GM04504 (cell line): ENCODE data around the gene CLIP3.
"Not testable (repeated sequence)": the region's sequence is repeated elsewhere in the genome, so short reads cannot be mapped to it uniquely, and the experiment has no call there.

Experiments used
- DNase-seq: peaks from one replicate; pipeline ENCODE4 v3.0.0-alpha.2; 2012; ENCODE audit warnings: low read depth

Gene CLIP3

DNA sequence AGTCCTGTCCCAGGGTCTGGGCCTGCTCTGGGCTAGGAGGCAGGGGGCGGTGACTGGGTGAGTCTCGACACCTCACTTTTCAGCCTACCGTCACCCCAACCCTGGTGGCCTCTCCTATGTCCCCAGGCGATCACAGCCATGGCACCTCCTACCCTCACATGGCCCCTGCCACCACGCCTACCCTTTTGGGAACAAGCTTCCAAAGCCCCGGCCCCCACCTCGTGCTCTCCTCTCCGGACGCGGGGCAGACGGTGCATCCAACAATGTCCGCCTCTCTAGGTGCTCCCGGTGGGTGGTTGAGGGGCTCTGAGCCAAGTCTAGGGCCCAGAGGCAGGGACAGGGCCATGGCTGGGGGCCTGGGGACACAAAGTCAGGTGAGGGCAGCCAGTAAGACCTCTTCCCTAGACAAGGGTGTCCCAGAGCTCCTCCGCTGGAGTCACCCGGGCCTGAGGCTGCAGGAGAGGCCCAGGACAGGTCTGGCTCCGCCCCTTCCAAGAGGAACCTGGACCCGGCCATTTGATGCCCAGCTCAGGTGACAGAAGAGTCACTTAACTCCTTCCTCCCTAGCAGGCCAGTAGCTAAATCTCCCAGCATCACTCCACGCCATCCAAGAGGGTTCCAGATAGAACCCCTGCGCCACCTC lies 24.2 kb downstream of the CLIP3 start, which contains the start of gene SYNE4:
SYNE4 (minus strand) TSS at position 478 of the 643 bp plus-strand sequence; CDS start at position 346, 132 bp downstream.
- DNase-seq = no peak

DNA sequence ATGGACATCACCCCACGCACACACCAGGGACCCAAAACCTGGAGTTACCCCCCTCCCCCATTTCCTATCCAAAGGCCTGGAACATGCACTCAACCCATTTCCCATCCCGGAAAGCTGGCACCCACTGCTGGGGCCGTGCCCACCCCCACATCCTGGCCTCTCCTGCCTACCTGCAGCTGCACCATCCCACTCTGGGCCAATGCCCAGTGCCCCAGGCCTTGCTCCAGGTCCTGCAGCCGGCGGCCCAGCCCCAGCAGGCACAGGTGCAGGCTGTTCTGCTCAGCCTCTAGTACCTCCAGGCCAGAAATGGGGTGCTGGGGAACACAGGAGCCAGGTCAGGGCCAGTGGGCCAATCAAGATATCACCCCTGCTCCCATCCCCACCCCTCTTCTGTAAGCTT lies 25.7 kb downstream of the CLIP3 start:
- DNase-seq = no peak

DNA sequence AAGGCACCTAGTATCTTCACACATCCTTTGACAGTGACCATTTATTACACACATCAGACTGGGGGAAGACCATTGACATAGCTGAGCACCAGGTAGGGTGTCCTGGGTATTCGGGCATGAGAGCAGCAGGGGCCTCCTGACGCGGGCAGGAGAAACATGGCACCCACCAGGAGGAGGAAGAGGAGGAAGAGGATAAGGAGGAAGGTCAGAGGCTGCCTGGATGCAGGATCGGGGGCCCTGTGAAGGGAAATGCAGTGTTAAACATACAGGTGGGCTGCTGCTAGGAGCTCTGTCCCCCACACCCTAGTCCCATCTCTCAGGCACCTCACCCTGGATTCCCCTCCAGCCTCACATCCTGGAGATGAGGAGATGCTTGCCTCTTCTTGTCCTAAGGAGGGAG lies 29.4 kb downstream of the CLIP3 start:
- no peak for DNase-seq

DNA sequence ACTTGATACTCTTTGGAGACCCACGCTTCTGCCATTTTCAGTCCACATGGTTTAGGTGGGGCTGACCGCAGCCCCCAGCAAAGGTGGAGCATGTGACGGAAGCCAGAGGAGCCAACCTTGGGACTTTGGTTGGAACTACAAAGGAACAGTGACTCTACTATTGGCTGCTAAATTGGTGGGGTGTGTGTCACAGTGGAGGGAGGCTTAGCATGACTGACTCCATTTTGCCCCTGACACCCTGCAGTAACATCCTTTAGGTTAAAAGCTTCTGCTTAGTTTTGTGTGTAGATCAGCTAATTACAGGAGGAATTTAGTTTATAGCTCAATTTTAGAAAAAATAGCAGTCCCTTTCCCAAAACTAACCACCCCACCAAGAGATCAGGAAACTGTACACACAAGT lies 31.1 kb downstream of the CLIP3 start:
- DNase-seq = no peak

DNA sequence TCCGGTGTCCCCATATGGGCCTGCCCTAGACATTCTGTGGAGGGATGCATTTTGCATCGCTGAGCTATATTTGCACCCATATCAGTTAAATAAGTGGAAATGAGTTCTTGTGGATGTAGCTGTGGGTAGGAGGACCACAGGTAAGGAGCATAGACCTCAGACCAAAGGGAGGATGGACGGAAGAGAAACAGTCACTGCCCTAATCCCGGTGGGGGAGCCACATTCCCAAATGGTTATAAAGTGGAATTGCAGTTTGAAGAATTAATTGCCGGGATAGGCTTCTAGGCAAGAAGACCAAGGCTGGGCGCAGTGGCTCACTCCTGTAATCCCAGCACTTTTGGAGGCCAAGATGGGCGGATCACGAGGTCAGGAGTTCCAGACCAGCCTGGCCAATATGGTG lies 35.9 kb downstream of the CLIP3 start:
- DNase-seq = no peak

DNA sequence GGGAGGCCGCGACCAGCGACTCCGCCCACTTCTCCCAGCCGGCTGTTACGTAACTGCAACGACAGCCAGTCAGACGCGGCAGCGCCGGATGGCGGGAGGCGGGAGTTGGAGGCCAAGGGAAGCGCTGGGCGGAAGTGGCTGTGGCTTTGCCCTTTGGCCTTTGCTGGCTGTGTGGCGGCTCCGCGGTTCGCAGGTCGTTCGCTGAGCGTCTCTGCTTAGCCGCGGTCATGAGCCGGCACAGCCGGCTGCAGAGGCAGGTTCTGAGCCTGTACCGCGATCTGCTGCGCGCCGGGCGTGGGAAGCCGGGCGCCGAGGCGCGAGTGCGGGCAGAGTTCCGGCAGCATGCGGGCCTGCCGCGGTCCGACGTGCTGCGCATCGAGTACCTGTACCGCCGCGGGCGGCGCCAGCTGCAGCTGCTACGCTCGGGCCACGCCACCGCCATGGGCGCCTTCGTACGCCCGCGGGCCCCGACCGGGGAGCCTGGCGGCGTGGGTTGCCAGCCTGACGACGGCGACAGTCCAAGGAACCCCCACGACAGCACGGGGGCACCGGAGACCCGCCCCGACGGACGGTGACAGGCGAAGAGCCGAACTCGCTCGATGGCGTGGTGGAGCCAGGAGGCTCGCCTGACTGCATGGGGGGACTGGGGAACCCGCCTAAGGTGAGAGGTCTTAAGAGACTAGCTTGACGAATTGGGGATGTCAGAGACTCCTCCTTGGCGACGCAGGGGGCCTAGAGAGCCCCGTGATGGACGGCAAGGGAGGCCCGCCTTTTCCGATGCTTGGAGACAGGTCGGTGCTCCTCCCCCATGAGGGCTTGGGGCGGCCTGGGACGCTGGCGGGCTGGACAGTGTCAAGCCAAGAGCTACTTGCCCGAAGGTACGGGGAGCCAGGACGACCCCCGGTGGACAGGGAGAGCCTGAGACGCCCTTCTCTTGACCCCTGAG lies 37.4 kb downstream of the CLIP3 start, which contains the start of gene SDHAF1:
SDHAF1 (plus strand) TSS at position 141 of the 946 bp plus-strand sequence; CDS start at position 228, 87 bp downstream.
- DNase-seq = peak; percentile 79

DNA sequence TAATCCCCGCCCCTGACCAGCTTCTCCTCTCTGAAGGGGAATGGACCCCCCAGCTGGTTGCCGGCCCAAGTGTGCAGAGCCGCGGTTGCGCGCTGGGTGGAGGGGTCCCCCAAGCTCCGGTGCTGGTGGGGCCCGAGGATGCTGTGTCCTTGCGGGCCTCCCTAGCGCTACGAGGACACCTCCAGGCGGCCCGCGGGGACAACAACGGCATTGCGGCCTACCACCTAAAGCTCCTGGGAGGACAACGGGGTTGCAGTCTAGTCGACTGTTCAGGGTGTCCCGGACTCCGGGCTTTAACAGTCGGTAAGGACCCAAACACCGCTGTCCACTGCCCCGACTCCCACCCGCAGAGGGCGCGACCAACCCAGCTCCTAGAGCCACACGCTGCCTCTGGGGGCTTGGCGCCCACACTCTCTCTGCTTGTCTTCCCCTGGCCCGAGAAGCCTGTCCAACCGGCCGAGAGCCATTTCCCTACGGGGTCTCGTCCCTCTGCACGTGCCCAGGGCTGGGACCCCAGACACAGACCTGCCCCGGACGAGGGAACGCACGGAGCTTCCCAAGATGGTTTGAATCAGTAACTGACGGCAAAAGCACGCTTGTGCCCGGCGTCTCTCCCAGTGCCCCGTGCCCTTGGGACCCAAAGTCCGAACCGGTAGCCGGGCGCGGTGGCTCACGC lies 38.6 kb downstream of the CLIP3 start:
- DNase-seq = no peak

DNA sequence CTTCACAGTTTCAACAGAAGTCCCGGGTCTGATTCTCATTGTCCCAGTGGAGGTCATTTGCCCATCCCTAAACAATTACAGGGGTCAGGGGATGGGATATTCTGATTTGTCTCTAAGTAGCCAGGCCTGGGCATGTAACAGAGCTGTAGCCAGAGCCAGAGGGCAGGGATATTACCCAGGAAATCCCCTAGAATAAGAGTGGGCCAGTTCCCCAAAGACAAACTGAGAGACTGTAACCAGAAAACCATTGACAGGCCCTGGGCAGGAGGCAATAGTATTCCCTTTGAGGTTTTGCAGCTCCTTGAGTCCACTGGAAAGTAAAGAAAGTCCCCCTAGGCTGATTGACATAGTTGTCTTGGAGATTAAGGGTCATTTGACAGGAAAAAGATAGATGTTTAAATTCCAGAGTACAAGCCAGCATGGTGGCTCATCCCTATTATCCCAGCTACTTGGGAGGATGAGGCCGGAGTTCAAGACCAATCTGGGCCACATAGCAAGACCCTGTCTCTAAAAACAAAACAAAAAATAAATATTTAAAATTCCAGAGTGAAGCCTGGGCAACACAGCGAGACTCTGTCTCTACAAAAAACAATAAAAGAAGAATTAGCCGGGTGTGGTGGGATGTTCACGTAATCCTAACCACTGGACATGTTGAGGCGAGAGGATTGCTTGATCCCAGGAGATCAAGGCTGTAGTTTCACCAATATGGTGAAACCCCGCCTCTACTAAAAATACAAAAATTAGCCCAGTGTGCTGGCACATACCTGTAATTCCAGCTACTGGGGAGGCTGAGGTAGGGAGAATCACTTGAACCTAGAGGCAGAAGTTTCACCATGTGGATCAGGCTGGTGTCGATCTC lies 39.5 kb downstream of the CLIP3 start:
- DNase-seq = no peak

DNA sequence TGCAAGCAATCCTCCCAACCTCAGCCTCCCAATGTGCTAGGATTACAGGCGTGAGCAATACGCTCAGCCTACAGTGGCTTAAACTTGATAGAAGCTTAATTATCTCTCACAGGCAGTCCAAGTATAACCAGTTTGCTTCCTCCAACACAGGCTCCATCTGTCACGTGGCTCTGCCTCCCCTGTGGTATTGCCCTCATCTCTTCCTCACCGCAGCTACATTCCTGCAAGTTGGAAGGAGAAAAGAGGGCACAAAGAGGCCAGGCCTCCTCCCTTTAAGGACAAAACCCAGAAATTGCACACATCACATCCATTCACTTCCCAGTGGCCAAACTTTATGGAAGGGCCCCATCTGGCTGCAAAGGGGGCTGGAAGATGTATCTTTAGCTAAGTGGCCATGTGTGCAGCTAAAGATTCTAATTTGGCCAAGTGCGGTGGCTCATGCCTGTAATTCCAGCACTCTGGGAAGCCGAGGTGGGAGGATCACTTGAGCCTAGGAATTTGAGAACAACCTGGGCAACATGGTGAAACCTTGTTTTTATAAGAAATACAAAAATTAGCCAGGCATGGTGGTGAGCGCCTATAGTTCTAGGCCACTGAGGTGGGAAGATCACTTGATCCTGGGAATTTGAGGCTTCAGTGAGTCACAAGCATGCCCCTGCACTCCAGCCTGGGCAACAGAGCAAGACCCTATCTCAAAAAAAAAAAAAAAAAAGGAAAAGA lies 40.8 kb downstream of the CLIP3 start:
- no peak for DNase-seq

DNA sequence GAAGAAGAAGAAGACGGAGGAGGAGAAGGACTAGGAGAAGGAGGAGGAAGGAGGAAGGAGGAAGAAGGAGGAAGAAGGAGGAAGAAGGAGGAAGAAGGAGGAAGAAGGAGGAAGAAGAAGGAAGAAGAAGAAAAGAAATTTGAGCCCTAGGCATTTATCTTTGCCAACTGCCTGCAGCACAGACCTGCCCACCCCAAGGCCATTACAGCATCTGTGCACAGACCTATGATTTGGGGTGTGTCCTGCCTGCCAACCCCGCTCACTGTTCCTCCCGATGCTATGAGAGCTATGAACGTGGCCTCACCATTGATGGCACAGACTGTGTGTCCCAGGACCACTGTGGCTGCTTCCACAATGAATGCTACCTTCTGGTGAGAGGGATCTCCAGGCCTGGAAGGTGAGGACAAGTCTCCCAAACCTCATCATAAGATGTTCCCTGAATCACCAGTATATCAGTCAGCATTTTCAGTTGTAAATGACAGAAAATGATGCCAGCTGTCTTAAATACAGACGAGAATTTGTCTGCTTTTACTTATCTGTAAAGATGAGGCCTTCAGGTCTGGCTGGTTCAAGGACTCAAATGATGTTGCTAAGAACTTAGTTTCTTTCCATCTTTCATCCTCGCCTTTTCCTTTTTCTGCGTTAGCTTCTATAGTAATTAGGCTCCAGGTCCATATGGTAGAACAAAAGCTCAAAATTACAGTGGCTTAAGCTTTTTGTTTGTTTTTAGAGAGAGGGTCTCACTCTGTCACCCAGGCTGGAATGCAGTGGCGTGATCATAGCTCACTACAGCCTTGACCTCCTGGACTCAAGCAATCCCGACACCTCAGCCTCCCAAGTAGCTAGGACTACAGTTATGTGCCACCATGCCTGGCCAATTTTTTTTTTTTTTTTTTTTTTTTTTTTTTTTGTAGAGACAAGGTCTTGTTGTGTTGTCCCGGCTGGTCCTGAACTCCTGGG lies 41.6 kb downstream of the CLIP3 start:
- no peak for DNase-seq

DNA sequence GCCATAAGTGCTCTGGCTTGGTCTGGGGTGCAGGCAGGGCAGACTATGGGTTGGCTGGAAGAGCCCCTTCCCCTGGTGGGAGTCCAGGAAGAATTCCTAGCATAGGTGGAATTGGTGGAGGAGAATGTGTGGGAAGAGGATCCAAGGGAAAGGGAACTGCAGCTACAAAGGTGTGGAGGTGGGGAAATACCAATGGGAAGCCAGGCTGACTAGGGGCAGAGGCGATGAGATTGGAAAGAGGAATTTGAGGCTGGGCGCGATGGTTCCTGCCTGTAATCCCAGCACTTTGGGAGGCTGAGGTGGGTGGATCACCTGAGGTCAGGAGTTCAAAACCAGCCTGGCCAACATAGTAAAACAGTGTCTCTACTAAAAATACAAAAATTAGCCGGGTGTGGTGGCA lies 42.5 kb downstream of the CLIP3 start:
- no peak for DNase-seq

DNA sequence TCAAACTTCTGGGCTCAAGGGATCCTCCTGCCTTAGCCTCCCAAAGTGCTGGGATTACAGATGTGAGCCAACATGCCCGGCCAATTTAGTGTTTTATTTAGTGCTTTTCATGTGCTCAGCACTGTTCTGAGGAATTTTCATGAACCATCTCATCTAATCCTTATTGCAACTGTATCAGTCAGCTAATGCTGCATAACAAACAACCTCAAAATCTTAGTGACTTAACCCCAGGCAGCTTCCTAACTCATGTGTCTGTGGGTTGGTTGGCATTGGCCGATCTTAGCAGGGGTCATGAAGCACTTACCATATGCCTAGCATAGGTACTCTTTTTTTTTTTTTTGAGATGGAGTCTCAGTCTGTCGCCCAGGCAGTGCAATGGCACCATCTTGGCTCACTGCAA lies 43.8 kb downstream of the CLIP3 start:
- no peak for DNase-seq

DNA sequence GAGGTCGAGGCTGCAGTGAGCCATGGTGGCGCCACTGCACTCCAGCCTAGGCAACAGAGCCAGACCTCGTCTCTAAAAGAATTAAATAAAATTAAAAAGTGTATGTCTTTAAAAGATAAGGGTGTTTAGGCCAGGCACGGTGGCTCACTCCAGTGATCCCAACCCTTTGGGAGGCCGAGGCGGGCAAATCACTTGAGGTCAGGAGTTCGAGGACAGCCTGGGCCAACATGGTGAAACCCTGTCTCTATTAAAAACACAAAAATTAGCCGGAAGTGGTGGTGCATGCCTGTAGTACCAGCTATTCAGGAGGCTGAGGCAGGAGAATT lies 45.1 kb downstream of the CLIP3 start:
- DNase-seq = no peak

DNA sequence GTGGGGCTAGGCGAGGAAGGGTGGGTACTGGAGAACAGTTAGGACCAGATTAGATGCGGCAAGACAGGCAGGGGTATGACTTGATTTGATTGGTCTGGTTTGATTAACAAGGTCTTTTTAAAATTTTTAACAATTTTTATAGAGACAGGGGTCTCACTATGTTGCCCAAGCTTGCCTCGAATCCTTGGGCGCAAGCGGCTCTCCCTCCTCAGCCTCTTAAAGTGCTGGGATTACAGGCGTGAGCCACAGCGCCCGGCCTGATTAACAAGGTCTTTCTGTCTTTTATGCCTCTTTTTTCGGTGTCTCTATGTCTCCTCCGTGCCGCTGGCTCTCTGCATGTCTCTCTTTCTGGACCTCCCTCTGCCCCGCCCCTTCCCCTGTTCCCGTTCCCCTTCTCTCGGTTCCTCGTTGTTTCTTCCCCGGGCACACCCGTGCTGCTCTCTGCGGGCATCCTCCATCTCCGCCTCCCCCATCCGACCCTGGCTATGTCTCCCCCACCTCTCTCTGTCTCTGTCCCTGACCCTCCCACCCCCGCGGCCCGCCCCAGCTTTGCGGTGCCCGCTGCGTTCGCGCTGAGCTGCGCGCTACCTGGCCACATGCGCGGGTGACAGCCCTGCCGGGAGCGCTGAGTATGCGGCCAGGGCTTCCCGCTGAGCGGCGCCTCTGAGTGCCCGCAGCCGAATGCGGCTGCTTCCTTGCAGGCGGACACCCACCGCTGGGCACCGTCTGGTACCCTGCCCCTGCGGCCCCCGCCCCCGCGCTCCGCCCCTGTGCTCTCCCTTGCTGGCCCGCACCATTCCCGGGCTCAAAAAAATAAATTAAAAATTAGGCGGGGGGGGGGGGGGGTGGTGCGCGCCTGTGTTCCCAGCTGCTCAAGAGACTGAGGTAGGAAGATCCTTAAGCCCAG lies 45.8 kb downstream of the CLIP3 start:
- DNase-seq = no peak

DNA sequence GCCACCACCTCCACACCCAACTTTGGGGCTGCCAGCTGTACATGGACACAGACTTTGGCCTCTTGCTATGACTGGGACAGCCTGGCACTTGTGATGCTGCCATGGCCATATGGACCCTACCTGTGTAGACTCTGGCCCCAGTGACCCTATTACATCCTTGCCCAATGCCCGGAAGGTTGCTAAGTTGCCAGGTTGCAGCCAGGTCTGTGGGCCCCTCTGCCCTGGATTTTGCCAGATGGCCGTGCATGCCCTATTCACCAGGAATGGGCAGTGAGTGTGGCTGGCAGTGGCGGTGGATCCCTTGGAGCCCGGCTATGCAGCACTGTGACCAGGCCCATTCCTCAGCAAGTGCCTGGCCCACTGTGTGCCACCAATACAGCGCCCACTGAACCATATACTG lies 46.6 kb downstream of the CLIP3 start:
- no peak for DNase-seq

DNA sequence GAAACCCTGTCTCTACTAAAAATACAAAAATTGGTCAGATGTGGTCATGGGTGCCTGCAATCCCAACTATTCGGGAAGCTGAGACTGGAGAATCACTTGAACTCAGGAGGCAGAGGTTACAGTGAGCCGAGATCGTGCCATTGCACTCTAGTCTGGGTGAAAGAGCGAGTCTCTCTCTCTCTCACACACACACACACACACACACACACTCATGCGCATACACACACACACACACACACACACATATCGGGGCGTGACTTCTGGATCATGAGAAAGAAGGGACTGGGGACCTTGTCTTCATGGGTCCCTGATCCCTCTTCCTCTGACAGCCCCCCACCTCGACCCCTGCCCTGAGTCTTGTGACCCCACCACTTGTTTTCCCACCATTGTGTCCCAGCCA lies 49.5 kb downstream of the CLIP3 start:
- no peak for DNase-seq

DNA sequence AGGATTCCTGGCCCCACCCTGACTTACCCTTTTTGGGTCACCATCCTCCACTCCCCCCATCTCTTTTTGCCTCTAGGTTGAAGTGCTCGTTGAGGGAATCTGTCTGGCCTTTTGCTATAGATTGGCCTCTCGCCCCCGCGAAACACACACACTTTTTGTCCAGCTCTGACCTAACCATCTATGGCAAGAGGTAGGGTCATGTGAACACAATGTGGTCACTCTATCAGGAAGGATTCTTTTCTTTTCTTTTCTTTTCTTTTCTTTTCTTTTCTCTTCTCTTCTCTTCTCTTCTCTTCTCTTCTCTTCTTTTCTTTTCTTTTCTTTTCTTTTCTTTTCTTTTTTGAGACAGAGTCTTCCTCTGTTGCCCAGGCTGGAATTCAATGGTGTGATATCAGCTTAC lies 51.7 kb downstream of the CLIP3 start:
- DNase-seq = not testable (repeated sequence)

DNA sequence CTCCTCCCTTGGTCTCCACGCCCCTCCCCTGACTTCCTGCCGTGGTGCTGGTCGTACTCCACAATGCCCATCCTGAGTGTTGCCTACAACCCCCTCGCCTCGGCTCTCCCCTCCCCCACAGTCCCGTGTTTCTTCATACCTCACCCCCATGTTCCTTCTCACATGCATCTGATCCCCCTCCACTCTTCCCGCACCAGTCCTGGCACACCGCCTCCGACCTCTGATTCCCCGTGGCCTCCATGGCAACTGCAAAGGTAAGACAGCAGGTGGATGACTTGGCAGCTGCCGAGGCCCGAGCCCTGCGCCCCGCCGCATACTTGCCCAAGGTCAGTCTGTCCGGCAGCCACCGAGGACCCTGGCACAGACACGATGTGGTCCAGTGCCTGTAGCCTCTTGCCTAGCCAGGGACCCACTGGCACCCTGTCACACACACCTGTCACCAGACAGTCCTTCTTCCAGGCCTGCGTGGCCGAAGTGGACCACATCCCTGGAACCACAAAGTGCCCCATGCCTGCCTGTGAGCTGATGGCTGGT lies 53.8 kb downstream of the CLIP3 start:
- DNase-seq = no peak

DNA sequence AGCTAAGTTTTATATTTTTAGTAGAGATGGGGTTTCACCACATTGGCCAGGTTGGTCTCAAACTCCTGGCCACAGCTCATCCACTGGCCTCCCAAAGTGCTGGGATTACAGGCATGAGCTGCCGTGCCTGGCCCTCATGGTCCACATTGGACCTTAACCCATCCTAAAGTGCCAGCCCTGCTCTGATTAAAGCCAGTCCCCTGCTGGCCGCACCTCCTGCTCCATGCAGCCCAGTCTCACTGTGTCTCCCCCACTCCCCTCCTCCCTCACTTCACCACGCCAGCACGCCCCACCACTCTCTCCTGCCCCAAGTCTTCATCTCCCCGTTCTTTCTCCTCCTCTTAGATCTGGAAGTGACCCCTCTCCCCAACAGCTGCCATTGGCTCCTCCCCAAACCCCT lies 54.4 kb downstream of the CLIP3 start:
- no peak for DNase-seq
